Activated T-cell treated with anti-CD3 and anti-CD28 coated beads, Interleukin-2, amount 50 U/mL, for 72 hours (primary cell): ENCODE measurements around the gene C11orf65. TPM values are rescaled to one million over a fixed set of nuclear protein-coding genes. Genes with fewer than 3 reads are reported as not detected.

Experiments used
- ATAC-seq, 2 donors: fragments of 150-1000 bp; cut with Tn5 transposase; replicated peaks in 1 of 2; 2 replicates each; pipeline ENCODE4 v1.10.0; 2021; ENCODE audit warnings: moderate library complexity in 2 of 2, mild to moderate bottlenecking in 1 of 2
- DNase-seq, 2 donors: peaks; one replicate each; pipeline ENCODE4 v3.0.0; 2021 to 2022; ENCODE audit warnings: mixed read lengths in 1 of 2
- H3K27ac Mint-ChIP-seq: one replicate; pipeline ENCODE4 v1.8.0; 2022; ENCODE audit warnings: mild to moderate bottlenecking, moderate library complexity, mixed read lengths
- H3K27me3 Mint-ChIP-seq: one replicate; pipeline ENCODE4 v1.8.0; 2022; ENCODE audit warnings: low read depth, mixed read lengths
- H3K36me3 Mint-ChIP-seq, 2 donors: one replicate each; pipeline ENCODE4 v1.8.0; 2022; ENCODE audit warnings: mixed read lengths in 2 of 2, mild to moderate bottlenecking in 1 of 2; ENCODE audit not compliant: insufficient read depth in 2 of 2
- H3K4me1 Mint-ChIP-seq: one replicate; pipeline ENCODE4 v1.8.0; 2022; ENCODE audit warnings: low read depth, mixed read lengths
- H3K4me3 Mint-ChIP-seq, 2 donors: one replicate each; pipeline ENCODE4 v1.8.0; 2022; ENCODE audit warnings: mild to moderate bottlenecking in 2 of 2, mixed read lengths in 2 of 2, moderate library complexity in 2 of 2
- H3K9me3 Mint-ChIP-seq, 2 donors: one replicate each; pipeline ENCODE4 v1.8.0; 2022; ENCODE audit warnings: mixed read lengths in 2 of 2
- total RNA-seq, 2 donors: library from RNA; stranded (reverse); gene quantifications; one replicate each; pipeline ENCODE4 v1.2.3, GENCODE V29; 2022

Gene C11orf65, protein sequence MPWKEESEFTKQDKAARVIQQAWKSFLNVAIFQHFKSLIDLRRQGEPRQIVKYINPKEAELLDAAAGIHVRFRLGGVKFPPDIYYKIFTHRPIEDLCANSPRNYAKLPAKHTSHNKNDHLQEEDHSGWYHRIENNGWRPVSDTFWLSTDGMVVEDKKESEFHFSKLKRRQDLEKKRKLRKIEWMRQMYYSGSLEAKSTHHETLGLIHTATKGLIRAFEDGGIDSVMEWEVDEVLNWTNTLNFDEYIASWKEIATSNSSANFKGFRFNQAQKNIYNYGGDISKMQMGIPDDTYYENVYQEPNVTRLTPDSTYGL
- total RNA-seq = 1 to 10 TPM; 1.2 to 1.5 TPM

DNA sequence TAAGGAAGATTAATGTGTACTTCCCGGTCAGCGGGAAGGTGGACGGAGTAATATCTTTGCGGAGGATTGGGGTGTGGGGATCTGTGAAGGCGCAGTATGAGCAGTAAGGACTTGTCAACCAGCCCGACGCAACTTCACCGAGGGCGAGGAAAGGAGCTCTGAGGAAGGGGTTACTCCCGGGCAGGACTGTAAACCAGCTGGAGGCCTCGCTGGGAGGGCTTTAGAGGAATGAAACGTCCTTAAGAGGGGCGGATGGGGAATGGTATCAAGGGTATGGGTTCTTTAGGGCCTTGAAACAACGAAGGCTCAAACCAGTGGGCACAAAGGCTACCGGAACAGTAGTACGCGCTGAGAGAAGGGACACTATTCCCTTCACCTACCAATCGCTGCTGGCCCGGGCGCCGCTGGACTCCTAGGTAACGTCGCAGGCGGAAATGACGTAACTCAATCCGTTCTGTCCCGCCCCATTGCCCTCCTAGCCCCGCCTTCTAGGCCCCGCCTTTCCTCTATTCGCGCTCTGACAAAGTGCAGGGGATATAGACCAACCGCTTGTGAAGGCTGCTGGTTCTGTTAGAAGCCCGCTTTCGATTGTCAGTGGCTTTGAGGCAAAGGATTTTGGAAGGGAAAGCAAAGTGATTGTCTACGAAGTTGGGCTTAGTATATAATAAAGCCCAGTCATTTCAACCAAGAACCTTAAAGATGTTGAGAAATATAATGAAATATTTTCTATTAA is at the start of gene C11orf65:
Gene C11orf65, minus strand, starts transcription at position 439 of the 733 bp plus-strand sequence. CDS start 5,970 bp downstream, outside the sequence.
- Mint-ChIP-seq H3K36me3 (peaks cover 3 to 8% of the 10 kb centered on the region in 2 donors), H3K9me3 (no peaks in the 10 kb centered on the region), H3K27ac (peak within 1 kb of the TSS; percentile 98), H3K4me1 (peaks cover 14% of the 10 kb centered on the region), H3K4me3 (peak within 1 kb of the TSS; percentile 92 to 94), H3K27me3 (no peaks in the 10 kb centered on the region)
- DNase-seq (peak; percentile 95 to 96), ATAC-seq (peak; percentile 99)

GRCh38 chr11:108516125-108516524 is 48.8 kb upstream of the C11orf65 start:
- peaks cover 5 to 7% of the 10 kb centered on the region in 2 donors for H3K36me3 Mint-ChIP-seq
- ATAC-seq (no peak), DNase-seq (no peak)
- no peaks in the 10 kb centered on the region for H3K27me3 Mint-ChIP-seq
- no peaks in the 10 kb centered on the region for H3K4me1 Mint-ChIP-seq
- no peak overlapping the region for H3K4me3 Mint-ChIP-seq
- H3K27ac Mint-ChIP-seq = no peak overlapping the region
- H3K9me3 Mint-ChIP-seq = peaks cover 0 to 2% of the 10 kb centered on the region in 2 donors

DNA sequence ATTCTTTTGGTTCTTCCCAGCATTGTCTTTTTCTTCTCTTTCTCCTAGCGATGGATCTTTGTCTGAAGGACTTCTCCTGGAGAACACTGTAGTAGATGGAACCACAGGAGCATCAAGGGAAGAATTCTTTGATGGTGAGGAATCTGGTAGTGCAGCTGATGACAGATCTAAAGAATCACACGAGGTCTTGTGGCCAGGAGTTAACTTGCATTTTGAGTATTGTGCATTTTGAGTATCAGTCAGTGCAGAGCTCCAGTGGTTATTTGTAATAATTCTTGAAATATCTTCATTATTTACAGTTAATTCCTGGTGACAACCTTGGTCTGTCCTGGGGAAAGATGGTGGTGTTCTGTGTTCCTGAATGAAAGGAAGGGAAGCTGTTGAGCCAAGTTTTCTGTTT is 45.4 kb upstream of the C11orf65 start:
- no peak overlapping the region for H3K27ac Mint-ChIP-seq
- DNase-seq (no peak), ATAC-seq (peak in 1 of 2 donors; percentile 26)
- peaks cover 5 to 7% of the 10 kb centered on the region in 2 donors for H3K36me3 Mint-ChIP-seq
- no peak overlapping the region for H3K4me3 Mint-ChIP-seq
- H3K4me1 Mint-ChIP-seq = no peaks in the 10 kb centered on the region
- H3K27me3 Mint-ChIP-seq = no peaks in the 10 kb centered on the region
- peaks cover 0 to 2% of the 10 kb centered on the region in 2 donors for H3K9me3 Mint-ChIP-seq

DNA sequence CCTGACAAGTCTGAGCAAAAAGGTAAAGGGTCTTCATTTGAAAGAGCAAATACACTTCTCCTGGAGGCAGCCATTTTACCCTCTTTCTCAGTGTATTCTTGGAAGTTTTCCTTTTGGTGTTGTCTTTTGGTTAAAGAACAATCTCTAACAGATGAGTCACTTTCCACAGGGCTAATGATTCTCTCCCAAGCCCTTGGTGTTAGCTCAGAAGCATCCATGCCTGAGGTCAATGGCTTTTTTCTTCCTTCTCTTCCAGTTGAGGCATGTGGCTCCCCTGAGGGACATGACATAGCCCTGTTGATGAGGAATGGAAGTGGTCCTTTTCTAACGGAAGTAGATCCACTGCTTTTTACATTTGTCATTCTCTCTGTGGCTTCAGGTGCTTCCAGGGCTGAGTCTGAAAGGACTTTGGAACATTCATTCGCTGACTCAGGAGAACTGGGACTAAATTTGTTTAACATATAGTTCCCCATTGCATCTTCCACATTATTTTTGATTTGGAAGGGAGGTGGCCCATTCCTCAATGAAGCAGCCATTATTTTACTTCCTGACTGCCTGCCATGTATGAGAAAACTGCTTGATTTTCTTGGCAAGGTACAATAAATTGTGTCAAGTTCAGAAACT is 44.6 kb upstream of the C11orf65 start:
- Mint-ChIP-seq H3K4me3 (no peak overlapping the region), H3K36me3 (peaks cover 5 to 7% of the 10 kb centered on the region in 2 donors), H3K4me1 (no peaks in the 10 kb centered on the region), H3K9me3 (peaks cover 0 to 2% of the 10 kb centered on the region in 2 donors), H3K27ac (no peak overlapping the region), H3K27me3 (no peaks in the 10 kb centered on the region)
- ATAC-seq = no peak
- DNase-seq = no peak

GRCh38 chr11:108508653-108509593 is 41.6 kb upstream of the C11orf65 start:
- ATAC-seq (no peak), DNase-seq (no peak)
- no peak overlapping the region for H3K27ac Mint-ChIP-seq
- H3K4me3 Mint-ChIP-seq = no peak overlapping the region
- peaks cover 1% of the 10 kb centered on the region in 2 donors for H3K36me3 Mint-ChIP-seq
- no peaks in the 10 kb centered on the region for H3K27me3 Mint-ChIP-seq
- H3K4me1 Mint-ChIP-seq = no peaks in the 10 kb centered on the region
- peaks cover 0 to 1% of the 10 kb centered on the region in 2 donors for H3K9me3 Mint-ChIP-seq

DNA sequence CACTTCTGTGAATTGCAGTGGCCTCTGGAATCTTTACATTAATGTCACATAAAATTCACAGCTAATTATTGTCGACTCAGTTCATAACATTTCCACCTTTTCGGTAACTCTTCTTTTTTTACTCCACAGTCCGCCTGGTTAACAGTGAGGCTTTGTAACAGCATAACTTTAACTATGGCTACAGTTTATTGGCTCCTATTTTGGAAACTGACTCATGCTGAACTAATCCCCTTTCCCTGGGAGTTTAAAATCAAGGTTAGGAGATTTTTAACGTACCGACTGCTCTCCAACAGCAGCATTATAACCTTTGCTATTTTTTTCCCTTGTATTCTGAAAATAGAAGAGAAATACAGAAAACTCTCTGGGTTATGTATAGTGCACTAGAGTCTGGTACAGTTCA is 34.1 kb upstream of the C11orf65 start:
- Mint-ChIP-seq H3K9me3 (no peaks in the 10 kb centered on the region), H3K27ac (peak overlapping the region; percentile 42)
- DNase-seq = no peak

GRCh38 chr11:108500721-108501120 is 33.4 kb upstream of the C11orf65 start:
- ATAC-seq (no peak), DNase-seq (no peak)
- Mint-ChIP-seq H3K27me3 (no peaks in the 10 kb centered on the region), H3K4me1 (peaks cover 19% of the 10 kb centered on the region), H3K9me3 (no peaks in the 10 kb centered on the region), H3K27ac (no peak overlapping the region), H3K4me3 (no peak overlapping the region), H3K36me3 (peaks cover 0 to 1% of the 10 kb centered on the region in 2 donors)

More for the DNA sequence above, 34.1 kb upstream of the C11orf65 start:
- Mint-ChIP-seq H3K36me3 (peaks cover 0 to 1% of the 10 kb centered on the region in 2 donors), H3K27me3 (no peaks in the 10 kb centered on the region), H3K4me1 (peaks cover 14% of the 10 kb centered on the region), H3K4me3 (no peak overlapping the region)
- ATAC-seq = no peak

DNA sequence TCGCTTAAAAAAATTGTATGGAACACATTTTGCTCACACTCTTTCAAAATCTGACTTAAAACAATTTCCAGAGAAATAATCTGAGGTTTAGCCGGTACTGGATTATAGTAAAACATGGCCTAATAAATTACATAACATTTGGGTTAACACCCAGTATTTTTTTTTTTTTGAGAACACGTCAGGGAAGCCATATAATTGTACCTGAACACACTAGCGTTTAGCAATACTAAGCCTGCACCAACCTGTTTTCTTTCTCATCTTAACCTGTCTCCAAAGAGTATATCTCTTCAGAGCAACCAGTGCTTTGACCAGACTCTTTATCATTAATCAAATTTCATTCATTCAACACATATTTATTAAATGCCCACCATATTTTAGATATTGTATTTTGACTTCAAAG is 32.8 kb upstream of the C11orf65 start:
- peak overlapping the region in 1 of 2 donors; percentile 16 for H3K4me3 Mint-ChIP-seq
- H3K4me1 Mint-ChIP-seq = peaks cover 19% of the 10 kb centered on the region
- H3K9me3 Mint-ChIP-seq = no peaks in the 10 kb centered on the region
- no peak for DNase-seq
- ATAC-seq = no peak
- H3K27ac Mint-ChIP-seq = no peak overlapping the region
- peaks cover 0 to 1% of the 10 kb centered on the region in 2 donors for H3K36me3 Mint-ChIP-seq
- no peaks in the 10 kb centered on the region for H3K27me3 Mint-ChIP-seq

DNA sequence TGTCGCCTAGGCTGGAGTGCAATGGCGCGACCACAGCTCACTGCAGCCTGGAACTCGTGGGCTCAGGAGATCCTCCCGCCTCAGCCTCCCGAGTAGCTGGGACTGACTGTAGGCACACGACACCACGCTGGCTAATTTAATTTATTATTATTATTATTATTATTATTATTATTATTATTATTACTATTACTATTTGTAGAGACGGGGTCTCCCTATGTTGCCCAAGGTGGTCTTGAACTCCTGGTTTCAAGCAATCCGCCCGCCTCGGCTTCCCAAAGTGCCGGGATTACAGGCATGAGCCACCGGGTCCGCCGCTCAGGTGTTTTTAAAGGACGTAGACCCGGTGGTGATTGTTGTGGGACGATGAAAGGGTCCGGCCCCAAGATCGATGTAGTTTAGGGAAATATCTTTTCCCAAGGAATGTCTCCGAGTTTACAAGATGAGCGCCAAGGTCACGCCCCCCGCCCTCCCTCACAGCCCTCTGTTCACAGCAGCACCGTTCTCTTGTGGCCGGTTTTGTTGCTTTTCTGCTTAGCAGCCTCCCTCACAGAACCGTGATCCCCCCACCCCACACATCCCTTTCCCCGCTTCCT is 31.6 kb upstream of the C11orf65 start:
- DNase-seq (no peak), ATAC-seq (no peak)
- Mint-ChIP-seq H3K4me3 (peak overlapping the region; percentile 80 to 90), H3K4me1 (peaks cover 19% of the 10 kb centered on the region), H3K27ac (peak overlapping the region; percentile 14), H3K9me3 (no peaks in the 10 kb centered on the region), H3K36me3 (peaks cover 0 to 1% of the 10 kb centered on the region in 2 donors), H3K27me3 (no peaks in the 10 kb centered on the region)

- DNase-seq = peak; percentile 52 to 64
- peak within 1 kb of the TSS; percentile 23 for H3K27ac Mint-ChIP-seq
- ATAC-seq = peak; percentile 73 to 74
- H3K36me3 Mint-ChIP-seq = peaks cover 0 to 1% of the 10 kb centered on the region in 2 donors
- H3K4me3 Mint-ChIP-seq = peak within 1 kb of the TSS; percentile 81 to 98
- H3K4me1 Mint-ChIP-seq = peaks cover 19% of the 10 kb centered on the region
- H3K9me3 Mint-ChIP-seq = no peaks in the 10 kb centered on the region
- H3K27me3 Mint-ChIP-seq = no peaks in the 10 kb centered on the region
Measured at GRCh38 chr11:108498046-108498815, 30.9 kb upstream of the C11orf65 start, which contains the start of gene POGLUT3. TSS of gene POGLUT3 (minus strand) at chr11:108498384. CDS start at chr11:108498366, 18 bp downstream.

- no peaks in the 10 kb centered on the region for H3K9me3 Mint-ChIP-seq
- peaks cover 0 to 1% of the 10 kb centered on the region in 2 donors for H3K36me3 Mint-ChIP-seq
- H3K27ac Mint-ChIP-seq = peak overlapping the region; percentile 23
- no peaks in the 10 kb centered on the region for H3K27me3 Mint-ChIP-seq
- H3K4me3 Mint-ChIP-seq = peak overlapping the region; percentile 81 to 98
- H3K4me1 Mint-ChIP-seq = peaks cover 19% of the 10 kb centered on the region
- peak; percentile 69 to 73 for DNase-seq
- peak; percentile 82 to 85 for ATAC-seq
Measured at GRCh38 chr11:108497317-108498045, 30.2 kb upstream of the C11orf65 start.
